ENCODE results near the gene RNF121. TPM values are rescaled to one million over a fixed set of nuclear protein-coding genes. Genes with fewer than 3 reads are reported as not detected.

The RNF121 gene
- total and polyA plus RNA-seq, 2 of the 8 experiments (the other 6 are each of a cell fraction or from before 2014, with no cell fraction given), result 39.7 to 51.6 TPM

DNA sequence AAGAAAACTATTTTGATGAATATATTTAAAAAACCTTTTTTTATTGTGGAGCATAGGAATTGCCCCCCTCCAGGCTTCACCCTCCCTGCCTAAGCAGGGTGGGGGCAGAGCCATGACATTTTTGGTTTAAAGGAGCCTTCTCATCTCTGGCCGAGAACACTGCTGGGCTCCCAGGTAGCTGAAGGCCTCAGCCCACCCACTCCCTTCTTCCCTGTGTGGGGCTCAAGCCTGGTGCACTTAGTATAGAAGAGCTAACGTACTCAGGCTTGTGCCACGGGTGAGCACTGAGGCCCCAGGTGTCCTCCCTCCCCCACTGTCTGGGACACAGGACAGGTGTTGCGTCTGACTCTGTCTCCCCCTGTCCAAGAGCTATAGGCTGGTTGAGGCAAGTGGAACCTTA is 67.7 kb downstream of the RNF121 start:
- Histone ChIP-seq H3K4ac (replicated peaks; ENCODE audit: insufficient read length, low read depth, low read length) (no peak overlapping the region), H2BK15ac (ENCODE audit: low read length) (no peak overlapping the region), H4K5ac (ENCODE audit: insufficient read length, low read depth, low read length) (no peak overlapping the region), H4K91ac (replicated peaks; ENCODE audit: insufficient read length, low read length) (no peak overlapping the region), H2BK120ac (replicated peaks; ENCODE audit: low read depth, low read length) (no peak overlapping the region), H2BK20ac (ENCODE audit: low read length) (no peak overlapping the region), H3K56ac (replicated peaks; ENCODE audit: insufficient read length, low read depth, low read length) (no peak overlapping the region), H3K18ac (ENCODE audit: extremely low read depth, low read length) (no peak overlapping the region), H3K4me3 (ENCODE audit: extremely low read depth in 1 of 4, insufficient read depth in 2 of 4, low read depth in 3 of 4, low read length in 4 of 4) (no peak overlapping the region), H4K20me1 (replicated peaks in 1 of 2; ENCODE audit: control insufficient read depth in 1 of 2, insufficient read depth in 2 of 2, low read length in 2 of 2) (peaks cover 9 to 11% of the 10 kb centered on the region in 2 experiments), H3K36me3 (ENCODE audit: control insufficient read depth in 2 of 4, insufficient read depth in 4 of 4, low read length in 3 of 4) (peaks cover 0 to 3% (median 0%) of the 10 kb centered on the region in 4 experiments; a peak in 3 of 8 replicates), H3K79me2 (ENCODE audit: control insufficient read depth in 1 of 2, insufficient read depth in 2 of 2, low read length in 2 of 2) (no peaks in the 10 kb centered on the region; a peak in 1 of 4 replicates), H3K27me3 (replicated peaks in 1 of 4; ENCODE audit: control insufficient read depth in 3 of 4, extremely low read depth in 1 of 4, insufficient read depth in 3 of 4, low read length in 3 of 4) (no peaks in the 10 kb centered on the region), H3K4me2 (ENCODE audit: insufficient read depth in 1 of 2, low read depth in 2 of 2, low read length in 2 of 2) (no peak overlapping the region), H3K79me1 (ENCODE audit: low read depth, low read length) (no peaks in the 10 kb centered on the region), H3K9me3 (ENCODE audit: insufficient read depth in 2 of 2, low read depth in 1 of 2, low read length in 1 of 2) (no peaks in the 10 kb centered on the region), H3K4me1 (replicated peaks in 1 of 4; ENCODE audit: control insufficient read depth in 3 of 4, insufficient read depth in 4 of 4, low read length in 3 of 4) (no peaks in the 10 kb centered on the region), H2BK12ac (ENCODE audit: low read depth, low read length) (no peak overlapping the region), H2AFZ (ENCODE audit: low read length) (no peak overlapping the region), H3K23ac (ENCODE audit: insufficient read length) (no peak overlapping the region), H2BK5ac (ENCODE audit: low read depth, low read length) (no peak overlapping the region), H3K9ac (replicated peaks in 1 of 4; ENCODE audit: extremely low read depth in 1 of 4, low read depth in 3 of 4, low read length in 3 of 4) (no peak overlapping the region), H2AK5ac (ENCODE audit: low read depth, low read length) (no peak overlapping the region), H4K8ac (ENCODE audit: extremely low read depth, insufficient read depth, low read length) (peak overlapping the region; percentile 12; the same call in 1 of the 2 replicates), H3K27ac (ENCODE audit: low read depth, low read length) (no peak overlapping the region), H3K23me2 (ENCODE audit: low read depth, low read length) (no peaks in the 10 kb centered on the region), H3K14ac (ENCODE audit: insufficient read length) (no peak overlapping the region)
- ChIA-PET POLR2A (ENCODE audit: partially characterized antibody) (interaction anchor here (0.8 to 2.8 kb wide), 3 partner anchors 8 to 18 kb away, joined by 3 to 9 read pairs (median 3); no protein-coding TSS in a partner anchor), CTCF (ENCODE audit: partially characterized antibody) (interaction anchor here (1.3 to 5.1 kb wide), 5 partner anchors 12 to 160 kb away, joined by 3 to 28 read pairs (median 17); no protein-coding TSS in a partner anchor)
- 83% methylated on average over 3 of the region's 4 CpGs; no CpG with 5 or more reads in 1 of the 2 experiments for WGBS, 2 experiments (ENCODE audit: extremely low coverage in 1 of 2, insufficient coverage in 1 of 2, insufficient read length in 1 of 2, insufficient replicate concordance in 2 of 2, low coverage in 1 of 2, low lambda C conversion rate in 2 of 2, missing lambda C conversion rate in 1 of 2)
- FAIRE-seq, result no peak
- DNase-seq (ENCODE audit: low read depth in 1 of 2, low spot score in 2 of 2), result no peak
- no peak for TF ChIP-seq FOSL1 (IDR thresholded peaks at IDR 0.05; ENCODE audit: insufficient read depth, low read depth, low read length)
- TF ChIP-seq MAX (IDR thresholded peaks at IDR 0.05), result no peak
- no peak for TF ChIP-seq SIN3A (conservative IDR thresholded peaks at IDR 0.05 in 1 of 2, IDR thresholded peaks at IDR 0.05 in 1 of 2; ENCODE audit: low read depth in 1 of 2, low read length in 2 of 2)
- TF ChIP-seq E2F6 (IDR thresholded peaks at IDR 0.05), result no peak
- TF ChIP-seq SRF (IDR thresholded peaks at IDR 0.05; ENCODE audit: low read depth, low read length), result no peak
- TF ChIP-seq, protein P1, sequence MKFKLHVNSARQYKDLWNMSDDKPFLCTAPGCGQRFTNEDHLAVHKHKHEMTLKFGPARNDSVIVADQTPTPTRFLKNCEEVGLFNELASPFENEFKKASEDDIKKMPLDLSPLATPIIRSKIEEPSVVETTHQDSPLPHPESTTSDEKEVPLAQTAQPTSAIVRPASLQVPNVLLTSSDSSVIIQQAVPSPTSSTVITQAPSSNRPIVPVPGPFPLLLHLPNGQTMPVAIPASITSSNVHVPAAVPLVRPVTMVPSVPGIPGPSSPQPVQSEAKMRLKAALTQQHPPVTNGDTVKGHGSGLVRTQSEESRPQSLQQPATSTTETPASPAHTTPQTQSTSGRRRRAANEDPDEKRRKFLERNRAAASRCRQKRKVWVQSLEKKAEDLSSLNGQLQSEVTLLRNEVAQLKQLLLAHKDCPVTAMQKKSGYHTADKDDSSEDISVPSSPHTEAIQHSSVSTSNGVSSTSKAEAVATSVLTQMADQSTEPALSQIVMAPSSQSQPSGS (IDR thresholded peaks at IDR 0.05; ENCODE audit: low read length), result no peak
- no peak for TF ChIP-seq RXRA (IDR thresholded peaks at IDR 0.05; ENCODE audit: insufficient read depth, low read depth, low read length)
- no peak for TF ChIP-seq CREB1 (IDR thresholded peaks at IDR 0.05)
- no peak for TF ChIP-seq TEAD4 (IDR thresholded peaks at IDR 0.05; ENCODE audit: low read depth, low read length)
- TF ChIP-seq POLR2A (IDR thresholded peaks at IDR 0.05; ENCODE audit: control extremely low read depth in 1 of 2, low read depth in 2 of 2, low read length in 2 of 2), result no peak
- TF ChIP-seq SP1 (IDR thresholded peaks at IDR 0.05; ENCODE audit: low read depth, low read length), result no peak

Measured in H1 (cell line).